Measurements from ENCODE around the gene GNB2. TPM values are rescaled to one million over a fixed set of nuclear protein-coding genes. Genes with fewer than 3 reads are reported as not detected.

GNB2 gene
- total and polyA plus RNA-seq, 2 of the 8 experiments (the other 6 are each of a cell fraction or from before 2014, with no cell fraction given): 157 to 260 TPM

DNA sequence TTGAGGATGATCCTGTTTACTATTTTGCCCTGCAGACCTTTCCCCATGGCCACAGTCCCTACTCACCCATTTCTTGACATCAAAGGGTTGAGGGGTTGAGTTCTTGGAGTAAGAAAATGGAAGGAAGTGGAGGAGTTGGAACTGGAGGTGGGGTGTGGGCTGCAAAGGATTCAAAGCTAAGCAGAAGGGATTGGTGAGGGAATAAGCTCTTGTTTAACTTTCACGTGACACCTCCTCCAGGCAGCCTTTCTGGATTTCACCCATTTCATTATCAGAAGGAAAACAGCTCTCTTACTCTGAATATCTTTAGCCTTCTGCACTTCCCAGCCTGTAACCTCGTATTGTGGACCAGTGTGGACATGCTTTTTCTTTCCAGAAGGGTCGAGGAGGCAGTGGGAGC lies 47.5 kb upstream of the GNB2 start (continued):
- TF ChIP-seq, protein P1, sequence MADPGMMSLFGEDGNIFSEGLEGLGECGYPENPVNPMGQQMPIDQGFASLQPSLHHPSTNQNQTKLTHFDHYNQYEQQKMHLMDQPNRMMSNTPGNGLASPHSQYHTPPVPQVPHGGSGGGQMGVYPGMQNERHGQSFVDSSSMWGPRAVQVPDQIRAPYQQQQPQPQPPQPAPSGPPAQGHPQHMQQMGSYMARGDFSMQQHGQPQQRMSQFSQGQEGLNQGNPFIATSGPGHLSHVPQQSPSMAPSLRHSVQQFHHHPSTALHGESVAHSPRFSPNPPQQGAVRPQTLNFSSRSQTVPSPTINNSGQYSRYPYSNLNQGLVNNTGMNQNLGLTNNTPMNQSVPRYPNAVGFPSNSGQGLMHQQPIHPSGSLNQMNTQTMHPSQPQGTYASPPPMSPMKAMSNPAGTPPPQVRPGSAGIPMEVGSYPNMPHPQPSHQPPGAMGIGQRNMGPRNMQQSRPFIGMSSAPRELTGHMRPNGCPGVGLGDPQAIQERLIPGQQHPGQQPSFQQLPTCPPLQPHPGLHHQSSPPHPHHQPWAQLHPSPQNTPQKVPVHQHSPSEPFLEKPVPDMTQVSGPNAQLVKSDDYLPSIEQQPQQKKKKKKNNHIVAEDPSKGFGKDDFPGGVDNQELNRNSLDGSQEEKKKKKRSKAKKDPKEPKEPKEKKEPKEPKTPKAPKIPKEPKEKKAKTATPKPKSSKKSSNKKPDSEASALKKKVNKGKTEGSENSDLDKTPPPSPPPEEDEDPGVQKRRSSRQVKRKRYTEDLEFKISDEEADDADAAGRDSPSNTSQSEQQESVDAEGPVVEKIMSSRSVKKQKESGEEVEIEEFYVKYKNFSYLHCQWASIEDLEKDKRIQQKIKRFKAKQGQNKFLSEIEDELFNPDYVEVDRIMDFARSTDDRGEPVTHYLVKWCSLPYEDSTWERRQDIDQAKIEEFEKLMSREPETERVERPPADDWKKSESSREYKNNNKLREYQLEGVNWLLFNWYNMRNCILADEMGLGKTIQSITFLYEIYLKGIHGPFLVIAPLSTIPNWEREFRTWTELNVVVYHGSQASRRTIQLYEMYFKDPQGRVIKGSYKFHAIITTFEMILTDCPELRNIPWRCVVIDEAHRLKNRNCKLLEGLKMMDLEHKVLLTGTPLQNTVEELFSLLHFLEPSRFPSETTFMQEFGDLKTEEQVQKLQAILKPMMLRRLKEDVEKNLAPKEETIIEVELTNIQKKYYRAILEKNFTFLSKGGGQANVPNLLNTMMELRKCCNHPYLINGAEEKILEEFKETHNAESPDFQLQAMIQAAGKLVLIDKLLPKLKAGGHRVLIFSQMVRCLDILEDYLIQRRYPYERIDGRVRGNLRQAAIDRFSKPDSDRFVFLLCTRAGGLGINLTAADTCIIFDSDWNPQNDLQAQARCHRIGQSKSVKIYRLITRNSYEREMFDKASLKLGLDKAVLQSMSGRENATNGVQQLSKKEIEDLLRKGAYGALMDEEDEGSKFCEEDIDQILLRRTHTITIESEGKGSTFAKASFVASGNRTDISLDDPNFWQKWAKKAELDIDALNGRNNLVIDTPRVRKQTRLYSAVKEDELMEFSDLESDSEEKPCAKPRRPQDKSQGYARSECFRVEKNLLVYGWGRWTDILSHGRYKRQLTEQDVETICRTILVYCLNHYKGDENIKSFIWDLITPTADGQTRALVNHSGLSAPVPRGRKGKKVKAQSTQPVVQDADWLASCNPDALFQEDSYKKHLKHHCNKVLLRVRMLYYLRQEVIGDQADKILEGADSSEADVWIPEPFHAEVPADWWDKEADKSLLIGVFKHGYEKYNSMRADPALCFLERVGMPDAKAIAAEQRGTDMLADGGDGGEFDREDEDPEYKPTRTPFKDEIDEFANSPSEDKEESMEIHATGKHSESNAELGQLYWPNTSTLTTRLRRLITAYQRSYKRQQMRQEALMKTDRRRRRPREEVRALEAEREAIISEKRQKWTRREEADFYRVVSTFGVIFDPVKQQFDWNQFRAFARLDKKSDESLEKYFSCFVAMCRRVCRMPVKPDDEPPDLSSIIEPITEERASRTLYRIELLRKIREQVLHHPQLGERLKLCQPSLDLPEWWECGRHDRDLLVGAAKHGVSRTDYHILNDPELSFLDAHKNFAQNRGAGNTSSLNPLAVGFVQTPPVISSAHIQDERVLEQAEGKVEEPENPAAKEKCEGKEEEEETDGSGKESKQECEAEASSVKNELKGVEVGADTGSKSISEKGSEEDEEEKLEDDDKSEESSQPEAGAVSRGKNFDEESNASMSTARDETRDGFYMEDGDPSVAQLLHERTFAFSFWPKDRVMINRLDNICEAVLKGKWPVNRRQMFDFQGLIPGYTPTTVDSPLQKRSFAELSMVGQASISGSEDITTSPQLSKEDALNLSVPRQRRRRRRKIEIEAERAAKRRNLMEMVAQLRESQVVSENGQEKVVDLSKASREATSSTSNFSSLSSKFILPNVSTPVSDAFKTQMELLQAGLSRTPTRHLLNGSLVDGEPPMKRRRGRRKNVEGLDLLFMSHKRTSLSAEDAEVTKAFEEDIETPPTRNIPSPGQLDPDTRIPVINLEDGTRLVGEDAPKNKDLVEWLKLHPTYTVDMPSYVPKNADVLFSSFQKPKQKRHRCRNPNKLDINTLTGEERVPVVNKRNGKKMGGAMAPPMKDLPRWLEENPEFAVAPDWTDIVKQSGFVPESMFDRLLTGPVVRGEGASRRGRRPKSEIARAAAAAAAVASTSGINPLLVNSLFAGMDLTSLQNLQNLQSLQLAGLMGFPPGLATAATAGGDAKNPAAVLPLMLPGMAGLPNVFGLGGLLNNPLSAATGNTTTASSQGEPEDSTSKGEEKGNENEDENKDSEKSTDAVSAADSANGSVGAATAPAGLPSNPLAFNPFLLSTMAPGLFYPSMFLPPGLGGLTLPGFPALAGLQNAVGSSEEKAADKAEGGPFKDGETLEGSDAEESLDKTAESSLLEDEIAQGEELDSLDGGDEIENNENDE (IDR thresholded peaks at IDR 0.05; ENCODE audit: insufficient replicate concordance, low read length): no peak
- TF ChIP-seq KDM1A (IDR thresholded peaks at IDR 0.05; ENCODE audit: borderline replicate concordance, low read length): peak; percentile 23; the same call in 1 of the 2 replicates
